ENCODE results near the gene CAPZA1.

CAPZA1 gene

DNA sequence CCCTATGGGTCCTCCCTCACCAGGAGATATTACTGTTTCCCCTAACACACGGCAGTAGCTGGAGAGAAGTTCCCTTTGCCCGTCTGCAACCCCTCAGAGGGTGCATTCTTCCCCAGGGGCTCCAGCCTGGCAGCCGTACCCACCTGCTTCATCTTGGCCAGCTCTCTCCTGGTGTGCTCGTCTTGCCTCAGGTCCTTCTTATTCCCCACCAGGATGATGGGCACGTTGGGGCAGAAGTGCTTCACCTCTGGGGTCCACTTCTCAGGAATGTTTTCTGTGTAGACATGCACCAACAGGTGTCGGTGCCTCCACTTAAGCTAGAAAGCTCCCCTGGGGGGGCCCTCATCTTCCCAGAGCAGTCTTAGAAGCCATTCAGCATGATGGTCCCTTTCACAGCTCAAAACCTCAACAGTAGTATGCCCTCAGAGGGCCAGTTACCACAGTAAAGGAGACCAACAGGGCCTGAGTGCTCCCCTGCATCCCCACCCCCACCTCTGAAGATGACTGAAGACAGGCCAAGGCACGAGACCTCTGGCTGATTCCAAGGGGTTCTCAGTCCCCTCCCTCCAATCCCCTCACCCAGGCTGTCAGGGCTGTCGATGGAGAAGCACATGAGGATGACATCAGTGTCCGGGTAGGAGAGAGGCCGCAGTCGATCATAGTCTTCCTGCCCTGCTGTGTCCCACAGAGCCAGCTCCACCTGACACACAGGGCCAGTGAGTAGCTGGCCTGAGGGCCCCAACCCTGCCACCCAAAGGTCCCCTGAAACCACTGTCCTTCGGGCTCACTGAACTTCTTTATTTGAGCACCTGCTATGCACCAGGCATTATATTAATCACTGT, 83.0 kb downstream of the CAPZA1 start:
- no peak for FAIRE-seq

DNA sequence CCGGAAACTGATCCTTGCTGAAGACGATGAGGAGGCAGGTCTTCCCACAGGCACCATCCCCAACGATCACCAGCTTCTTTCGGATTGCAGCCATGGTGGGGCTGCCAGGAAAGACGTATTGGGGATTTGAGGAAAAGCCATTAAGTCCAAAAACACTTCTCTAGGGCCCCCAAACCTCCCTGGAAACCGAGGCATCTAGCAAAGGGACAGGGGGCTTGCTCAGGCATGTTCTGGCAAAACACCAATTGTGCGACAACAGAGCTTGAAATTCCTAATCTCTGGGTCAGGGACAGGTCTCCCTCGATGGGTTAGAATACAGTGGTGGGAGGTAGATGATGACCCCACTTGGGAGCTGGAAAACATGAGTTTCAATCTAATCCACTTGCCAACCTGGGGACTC, 84.1 kb downstream of the CAPZA1 start:
- no peak for FAIRE-seq

DNA sequence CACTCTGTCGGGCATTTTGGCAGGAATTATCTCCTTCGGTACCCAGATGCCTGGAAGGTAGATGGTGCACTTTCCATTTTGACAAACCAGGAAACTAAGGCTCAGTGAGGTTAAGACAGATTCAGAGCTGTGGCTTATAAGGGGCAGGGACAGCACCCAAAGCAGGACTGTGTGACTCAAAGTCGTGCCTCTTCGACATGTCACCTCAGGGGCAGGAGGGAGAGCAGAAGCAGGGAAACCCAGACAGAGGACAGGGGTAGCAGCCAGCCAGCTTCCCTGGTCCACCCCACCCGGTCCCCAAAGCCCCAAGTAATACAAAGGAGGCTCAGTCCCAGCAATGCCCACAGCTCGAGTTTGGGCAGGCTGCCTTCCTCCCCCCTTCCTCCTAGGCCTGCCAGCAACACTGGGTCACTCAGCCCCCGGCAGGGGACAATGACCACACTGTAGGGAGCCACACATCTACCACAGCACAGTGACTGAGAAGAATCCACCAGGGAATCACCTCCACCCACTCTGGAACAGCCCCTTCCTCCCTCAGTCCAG, 84.8 kb downstream of the CAPZA1 start:
- no peak for FAIRE-seq

DNA sequence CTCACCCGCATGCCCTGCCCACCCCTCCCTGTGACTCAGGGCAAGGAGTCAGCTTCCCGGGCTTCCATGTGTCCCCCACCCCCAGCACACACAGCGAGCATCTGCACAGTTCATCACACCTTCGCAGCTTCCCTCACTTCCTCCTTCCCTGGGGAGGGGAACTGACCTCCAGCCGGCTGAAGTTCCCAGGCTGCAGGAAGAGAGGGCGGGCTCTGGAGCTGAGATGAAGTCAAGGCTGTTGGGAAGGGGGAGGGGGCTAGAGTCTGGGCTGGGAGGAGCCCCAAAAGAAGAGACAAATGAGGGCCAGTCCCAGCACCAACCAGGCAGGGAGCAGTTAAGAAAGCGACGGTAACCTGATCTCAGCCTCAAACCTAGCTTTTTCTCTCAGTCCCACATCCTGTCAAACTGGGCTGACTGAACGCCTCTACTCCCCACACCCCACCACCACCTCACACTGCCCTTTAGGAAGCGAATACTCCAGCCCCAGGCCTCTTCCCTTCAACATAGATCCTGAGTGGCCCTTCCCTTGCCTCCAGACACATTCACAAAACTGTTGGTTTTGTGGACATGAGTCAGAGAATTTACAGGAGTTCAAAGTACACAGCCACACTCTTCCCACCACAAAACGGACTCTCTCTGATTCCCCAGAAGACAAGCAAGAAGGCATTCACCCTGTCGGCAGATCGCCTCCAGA, 85.4 kb downstream of the CAPZA1 start:
- peak; percentile 96 for FAIRE-seq

DNA sequence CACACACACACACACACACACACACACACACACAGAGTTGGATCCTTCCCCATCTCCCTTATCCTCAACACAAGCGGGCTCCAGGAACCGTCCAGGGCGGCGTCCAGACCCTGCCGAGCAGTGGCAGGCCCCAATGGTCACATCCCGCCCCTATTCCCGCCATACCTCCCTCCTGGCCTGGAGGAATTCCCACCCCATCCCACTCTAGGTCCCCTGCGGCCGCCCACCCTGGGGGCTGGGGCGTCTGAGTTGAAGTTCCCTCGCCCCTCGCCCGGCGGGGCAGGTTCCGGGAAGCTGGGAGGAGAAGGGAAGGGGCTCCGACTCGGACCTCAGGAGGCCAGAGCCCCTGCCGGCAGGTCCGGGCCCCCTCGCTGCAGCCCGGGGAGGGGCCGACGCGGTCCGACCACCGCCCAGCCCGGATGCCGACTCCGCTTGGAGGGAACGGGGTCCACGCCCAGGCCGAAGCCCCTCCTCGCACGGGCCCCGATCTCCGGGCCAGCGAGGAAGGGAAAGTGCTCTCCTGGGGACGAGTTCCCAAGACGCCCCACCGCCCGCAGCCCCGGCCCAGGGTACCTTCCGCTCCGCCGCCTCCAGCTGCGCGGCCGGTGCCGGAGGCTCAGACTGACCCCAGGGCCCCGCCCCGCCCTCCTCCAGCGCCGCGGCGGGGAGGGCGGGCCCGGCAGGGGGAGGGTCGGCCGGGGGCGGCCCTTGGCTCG, 87.0 kb downstream of the CAPZA1 start, which contains the start of gene RHOC:
Gene RHOC (minus strand): TSS at position 623 of the 716 bp plus-strand sequence. CDS start 3,328 bp downstream, outside the sequence.
- no peak for FAIRE-seq

DNA sequence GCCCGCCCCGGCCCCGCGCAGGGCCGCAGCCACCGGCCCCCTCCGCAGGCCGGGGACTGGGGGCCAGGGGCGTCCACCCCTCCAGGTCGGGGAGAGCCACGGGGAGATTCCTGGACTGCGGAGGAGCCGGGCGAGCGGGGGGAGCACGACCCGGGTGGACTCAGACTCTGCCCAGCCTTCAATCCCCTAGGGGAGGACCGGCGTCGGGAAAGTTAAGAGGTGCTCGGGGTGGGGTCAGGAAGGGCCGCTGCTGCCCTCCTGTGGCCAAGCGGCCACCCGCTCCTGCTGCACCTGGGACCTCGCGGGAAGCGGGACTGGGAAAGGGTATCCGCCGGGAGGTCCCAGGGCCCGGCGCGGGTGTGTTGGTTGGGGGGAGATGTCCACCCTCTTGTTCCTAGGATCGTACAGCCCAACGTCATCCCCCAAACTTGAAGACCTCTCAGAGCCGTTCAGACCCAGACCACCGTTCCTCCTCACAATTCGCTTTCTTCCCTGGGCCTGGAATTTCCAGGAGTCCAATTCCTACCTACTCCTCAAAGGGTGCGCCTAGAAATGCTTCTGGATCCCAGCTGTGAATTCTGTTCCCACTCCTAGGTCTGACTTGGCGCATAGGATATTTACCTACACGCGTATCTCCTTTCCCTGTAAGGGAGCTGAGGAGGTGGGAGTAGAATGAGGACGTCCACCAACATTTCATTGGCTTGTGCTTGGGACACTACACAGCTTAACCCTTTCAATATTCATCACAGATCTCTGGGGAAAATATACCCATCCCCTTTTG, 87.8 kb downstream of the CAPZA1 start:
- FAIRE-seq, result no peak

DNA sequence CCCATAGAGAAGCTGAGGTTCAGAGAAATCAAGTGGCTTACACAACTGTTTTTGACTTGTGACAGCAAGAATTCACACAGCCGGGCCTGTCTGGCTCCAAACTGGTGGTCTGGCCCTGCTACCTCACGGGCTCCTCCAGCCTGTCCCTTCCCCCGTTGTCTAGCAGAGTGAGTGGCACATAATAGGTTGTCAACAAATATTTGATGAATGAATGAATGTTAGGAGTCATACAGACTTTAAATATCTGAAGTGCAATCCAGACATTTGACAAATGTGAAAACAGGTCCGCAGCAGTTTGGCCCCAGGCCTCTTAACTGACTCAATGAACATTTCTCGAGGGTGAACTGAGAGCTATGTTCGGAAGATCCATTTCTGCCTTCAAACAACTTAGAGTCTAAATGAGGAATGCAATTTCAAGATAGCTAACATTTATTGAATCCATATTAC, 88.4 kb downstream of the CAPZA1 start:
- FAIRE-seq, result no peak

DNA sequence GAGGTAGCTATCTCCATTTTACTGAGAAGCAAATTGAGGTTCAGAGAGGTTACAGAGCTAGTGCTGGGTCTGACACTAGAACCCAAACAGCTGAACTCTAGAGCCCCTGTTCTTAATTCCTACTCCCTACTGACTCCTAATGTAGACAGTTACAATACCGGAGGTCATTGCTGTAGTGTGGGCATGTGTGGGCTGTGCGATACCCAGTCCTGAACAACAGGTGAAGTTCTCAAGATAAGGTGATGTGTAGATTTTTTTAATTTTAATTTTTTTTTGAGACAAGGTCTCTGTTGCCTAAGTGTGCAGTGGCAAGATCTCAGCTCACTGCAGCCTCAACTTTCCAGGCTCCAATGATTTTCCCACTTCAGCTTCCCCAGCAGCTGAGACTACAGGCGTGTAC, 88.9 kb downstream of the CAPZA1 start:
- FAIRE-seq, result no peak

DNA sequence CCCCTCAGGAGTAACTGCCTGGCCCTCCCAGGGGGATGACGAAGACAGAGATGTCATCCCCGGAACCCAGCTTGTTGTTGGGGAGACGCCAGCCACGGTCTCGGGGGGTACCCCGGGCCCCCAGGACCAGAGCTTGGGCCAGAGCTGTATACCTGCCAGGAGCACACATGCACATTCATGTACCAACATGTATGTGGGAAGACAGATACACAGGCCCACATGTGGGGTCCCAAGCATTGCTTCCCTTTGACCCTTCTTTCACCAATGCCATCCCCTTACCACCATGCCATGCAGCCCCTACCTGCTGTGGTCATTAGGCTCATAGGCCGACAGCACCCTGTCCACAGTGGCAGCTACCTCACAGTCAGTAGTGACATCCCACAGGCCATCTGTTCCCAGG, 90.5 kb downstream of the CAPZA1 start:
- no peak for FAIRE-seq

DNA sequence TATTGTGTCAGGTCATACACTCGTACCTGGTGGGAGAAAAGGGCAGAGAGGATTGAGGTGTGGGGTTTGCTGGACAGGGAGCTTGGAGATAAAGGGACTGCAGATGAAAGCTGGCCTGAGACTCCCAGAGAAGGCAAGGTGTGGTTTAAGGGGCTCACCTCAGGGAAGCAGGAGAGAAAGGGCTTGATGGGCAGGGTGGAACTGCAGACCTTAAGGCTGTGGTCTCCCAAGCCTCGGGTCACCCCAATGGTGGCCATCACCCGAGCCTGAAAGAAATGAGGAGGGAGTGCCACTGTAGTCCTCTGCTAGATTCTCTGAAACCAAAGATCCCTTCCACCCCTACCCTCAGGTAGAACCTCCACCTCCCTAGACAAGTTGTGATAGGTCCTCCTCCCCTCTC, 91.0 kb downstream of the CAPZA1 start:
- FAIRE-seq, result no peak

DNA sequence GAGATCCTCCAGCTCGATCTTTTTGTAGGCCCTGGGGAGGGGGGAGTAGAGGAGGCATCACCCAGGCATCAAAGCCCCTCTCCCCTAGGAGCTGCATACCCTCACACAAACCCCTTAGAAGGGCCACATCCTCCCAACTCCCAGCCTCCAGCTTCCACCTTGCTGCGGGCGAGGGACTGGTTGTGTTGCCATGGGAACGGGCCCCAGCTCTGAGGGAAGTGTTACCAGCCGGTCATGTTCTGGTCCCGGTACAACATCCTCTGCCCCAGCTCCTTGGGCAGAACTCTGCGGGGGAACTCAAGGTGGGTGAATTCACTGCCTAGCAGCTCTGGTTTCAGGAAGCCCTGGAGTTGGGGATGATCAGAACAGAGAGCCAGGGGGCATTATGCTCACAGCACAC, 91.4 kb downstream of the CAPZA1 start:
- FAIRE-seq, result no peak

DNA sequence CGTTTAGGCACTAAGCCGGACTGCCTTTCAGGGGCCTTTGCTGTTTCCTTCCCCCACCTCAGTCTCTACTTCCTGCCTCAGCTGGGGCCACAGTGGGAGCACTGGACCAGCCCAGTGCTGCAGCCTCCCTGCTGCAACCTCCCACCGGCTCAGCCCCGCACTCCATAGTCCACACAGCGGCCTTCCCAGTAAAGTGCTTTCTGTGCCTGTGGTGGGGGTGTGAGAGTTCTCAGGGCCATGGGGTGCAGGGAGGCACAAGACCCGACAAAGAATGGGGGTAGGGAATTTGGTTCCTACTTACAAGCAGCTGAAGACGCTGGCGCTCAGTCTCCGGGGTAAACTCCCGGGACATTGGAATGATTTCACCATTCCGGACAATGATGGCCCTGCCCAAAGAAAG, 92.0 kb downstream of the CAPZA1 start:
- no peak for FAIRE-seq

DNA sequence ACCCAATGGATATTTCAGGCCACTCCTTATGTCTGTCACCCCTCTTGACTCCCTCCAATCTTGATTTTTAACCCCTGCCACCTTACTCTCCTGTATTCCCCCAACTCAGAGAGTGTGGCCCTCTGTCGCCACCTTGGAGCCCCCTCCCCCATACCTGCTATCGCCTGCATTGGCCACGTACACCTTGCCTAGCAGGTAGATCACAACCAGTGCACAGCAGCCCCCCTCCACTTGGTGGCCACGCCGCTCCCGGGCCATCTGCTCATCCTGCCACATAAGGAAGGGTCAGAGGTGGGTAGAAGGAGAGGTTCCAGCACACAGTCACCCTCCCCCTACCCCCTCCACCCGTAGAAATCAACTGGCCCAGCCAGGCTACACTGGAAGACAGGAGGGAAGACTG, 92.6 kb downstream of the CAPZA1 start:
- FAIRE-seq, result no peak

DNA sequence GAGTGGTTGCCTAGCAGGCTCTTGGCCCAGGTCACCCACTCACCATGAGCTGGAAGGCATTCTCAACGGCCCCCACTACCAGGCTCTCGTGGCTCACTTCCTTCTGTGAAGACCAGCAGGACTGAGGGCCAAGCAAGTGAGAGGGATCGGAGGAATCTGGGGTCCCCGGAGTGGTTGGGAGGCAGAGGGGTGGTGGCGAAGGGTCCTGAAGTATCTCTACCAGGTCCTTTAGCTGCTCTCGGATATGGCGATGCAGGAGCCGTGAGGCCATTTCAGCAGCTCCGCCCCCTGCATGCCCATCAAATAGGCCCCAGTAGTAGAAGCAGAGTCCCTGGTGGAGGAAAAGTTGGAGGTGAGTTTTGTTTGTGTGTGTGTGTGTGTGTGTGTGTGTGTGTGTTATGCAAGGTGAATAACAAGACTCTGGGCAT, 93.1 kb downstream of the CAPZA1 start:
- no peak for FAIRE-seq

DNA sequence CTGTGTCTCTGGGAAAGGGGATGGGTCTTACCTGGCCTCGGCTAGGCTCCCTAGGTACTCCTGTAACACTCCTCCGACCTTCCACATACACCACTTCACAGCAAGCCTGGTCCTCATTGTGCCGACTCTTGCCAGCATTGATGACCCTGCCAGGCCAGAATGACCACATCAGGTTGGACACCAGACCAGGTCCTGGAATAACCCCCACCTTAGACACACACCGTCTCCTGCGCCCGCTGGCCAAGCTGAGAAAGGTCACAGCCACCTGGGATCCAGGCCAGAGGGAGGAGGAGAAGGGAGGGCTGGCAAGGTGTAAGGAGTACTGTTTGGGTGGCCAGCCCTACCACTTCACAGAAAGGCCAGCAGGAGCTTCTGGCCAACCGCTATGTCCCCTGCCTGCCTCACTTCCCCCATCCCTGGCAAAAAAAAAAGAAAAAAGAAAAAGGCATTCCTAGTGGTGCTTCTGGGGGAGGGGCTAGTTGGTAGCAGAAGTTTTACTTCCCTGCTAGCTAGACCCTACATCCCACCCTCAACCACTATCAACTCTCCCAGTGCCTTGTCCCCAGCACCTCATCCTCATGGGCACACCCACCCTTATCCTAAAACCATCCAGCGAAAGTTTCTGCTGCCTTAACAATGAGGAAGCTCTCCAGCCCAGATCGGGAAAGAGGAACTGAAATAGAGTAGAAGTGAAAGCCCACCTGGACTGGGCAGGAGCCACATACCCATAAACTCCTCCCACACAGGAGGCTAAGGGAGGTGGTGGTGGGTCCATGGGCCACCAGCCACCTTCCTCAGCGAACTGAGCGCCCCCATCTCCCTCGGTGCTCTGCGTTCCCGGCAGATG, 94.1 kb downstream of the CAPZA1 start:
- no peak for FAIRE-seq

DNA sequence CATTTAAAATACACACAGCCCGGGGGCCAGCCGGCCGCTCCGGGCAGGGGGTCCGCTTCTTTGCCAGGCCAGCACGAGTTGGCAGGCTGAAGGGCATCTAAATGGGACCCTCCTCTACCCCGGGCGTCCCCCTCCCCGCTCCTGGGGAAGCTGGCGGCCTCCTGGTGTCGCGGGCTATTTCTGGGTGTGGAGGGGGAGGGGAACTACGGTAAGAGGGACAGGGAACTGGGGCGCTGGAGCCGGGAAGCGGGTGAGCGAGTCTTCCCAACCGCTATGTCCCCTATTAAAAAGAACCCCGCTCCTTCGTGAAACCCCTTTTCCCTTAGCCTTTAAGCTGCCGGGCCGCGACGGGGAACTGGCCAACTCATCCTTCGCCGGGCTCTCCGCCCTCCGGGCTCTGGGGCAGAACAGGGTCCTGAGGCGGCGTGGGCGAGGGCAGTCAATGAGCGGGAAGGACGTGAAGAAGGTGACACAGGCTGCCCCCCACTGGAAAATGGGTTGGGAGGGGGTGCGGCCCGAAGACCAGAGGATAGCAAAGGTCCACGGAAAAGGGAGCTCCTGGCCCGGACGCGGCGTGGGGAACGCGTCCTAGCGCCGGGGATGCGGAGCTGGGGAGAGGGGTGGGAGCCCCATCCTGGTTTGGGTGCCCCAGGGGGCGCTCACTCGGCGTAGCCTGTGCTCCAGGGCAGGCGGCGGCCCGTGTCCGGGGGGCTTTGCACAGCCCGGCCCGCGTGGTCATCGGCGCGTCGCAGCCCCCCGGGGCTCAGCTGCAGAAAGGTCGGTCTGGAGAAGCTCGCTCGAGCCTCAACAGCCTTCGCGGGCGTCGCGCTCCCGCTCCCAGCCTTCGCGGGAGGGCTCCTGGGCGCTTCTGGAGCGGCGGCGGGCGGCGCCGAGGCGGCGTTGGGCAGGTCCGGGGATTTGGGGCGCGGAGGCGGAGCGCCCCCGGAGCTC, 95.0 kb downstream of the CAPZA1 start:
- FAIRE-seq, result no peak

DNA sequence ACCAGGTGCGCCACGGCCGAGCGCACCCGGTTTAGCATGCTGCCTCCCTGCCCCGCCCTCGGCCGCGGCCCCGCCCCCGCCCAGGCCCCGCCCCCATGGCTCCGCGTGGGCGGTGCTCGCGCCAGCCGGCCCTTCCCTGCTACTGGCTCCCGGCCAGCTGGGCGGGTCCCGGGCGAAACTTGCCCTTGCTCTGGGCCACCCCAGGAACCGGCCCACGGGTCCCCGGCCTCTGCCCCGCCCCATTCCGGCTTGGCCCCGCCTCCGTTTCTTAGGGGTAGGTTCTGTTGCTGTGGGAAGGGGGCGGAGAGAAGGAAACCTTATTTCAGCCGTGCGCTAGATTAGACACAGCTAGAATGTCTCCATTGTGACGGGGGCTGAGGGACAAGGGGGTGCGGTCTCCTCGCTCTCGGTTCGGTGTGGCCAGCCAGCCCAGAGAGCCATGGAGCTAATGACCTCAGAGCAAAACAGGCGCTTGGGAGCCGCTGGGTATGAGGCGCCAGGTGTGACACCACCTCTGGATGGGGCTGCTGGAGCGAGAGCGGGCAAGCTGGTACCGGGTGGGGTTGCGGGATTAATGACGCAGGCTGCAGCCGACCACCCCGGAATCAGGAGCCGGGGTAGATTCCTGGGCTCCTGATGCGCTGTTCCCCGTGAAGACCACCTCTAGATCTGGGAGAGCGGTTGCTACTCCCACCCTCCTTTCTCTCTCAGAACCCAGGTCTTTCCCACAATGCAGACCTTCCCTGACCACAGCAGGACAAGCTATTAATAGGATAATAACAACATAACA, 95.8 kb downstream of the CAPZA1 start, which contains the start of gene PPM1J:
Gene PPM1J (minus strand): TSS at position 69 of the 790 bp plus-strand sequence. CDS start 31 bp downstream, at position 38.
- peak; percentile 89 for FAIRE-seq

DNA sequence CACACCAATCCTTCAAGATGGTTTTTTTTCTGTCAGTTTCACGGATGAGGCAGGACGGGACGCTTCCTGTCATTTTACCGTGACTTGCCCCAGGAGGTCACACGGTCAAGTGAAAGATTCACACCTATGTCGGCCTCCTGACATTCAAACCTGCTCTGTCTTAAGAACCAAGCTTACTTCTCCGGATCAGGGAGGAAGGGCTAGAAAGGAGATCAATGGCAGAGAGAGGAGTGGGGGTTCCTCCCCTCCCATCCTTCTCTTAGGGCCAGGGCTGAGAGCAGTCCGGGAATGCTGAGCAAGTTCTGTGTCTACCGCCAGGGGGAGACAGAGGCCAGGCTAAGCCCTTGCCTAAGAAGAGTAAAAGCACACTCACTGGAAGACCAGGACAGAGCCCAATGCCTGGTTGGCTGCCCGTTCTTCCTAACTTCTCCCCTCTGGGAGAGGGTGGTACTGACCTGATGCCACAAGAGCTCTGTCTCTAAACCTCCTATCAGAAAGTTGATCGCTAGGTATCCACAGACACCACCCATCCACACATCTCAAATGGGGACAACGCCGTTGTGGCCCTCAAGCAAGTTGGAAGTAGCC, 96.6 kb downstream of the CAPZA1 start:
- FAIRE-seq, result peak; percentile 66
